MCF 10A (cell line): ENCODE data around the gene PPP2CA. TPM values are rescaled to one million over a fixed set of nuclear protein-coding genes. Genes with fewer than 3 reads are reported as not detected.

ENCODE experiments used
- BruUV-seq: library from RNA; stranded (reverse); fragments of 400-500 nt; replicated peaks from 2 replicates; lab custom pipeline; 2021; lab: Mats Ljungman, UMichigan
- CTCF ChIA-PET: fragments of 300-600 bp; sonication (Branson Sonifier 250); formaldehyde crosslinking; extraction: SDS; loops from one replicate; lab custom pipeline; 2021; ENCODE audit warnings: antibody characterized with exemption, inconsistent platforms; lab: Yijun Ruan, JAX
- POLR2A ChIA-PET: fragments of 300-600, 350-650 bp; sonication (Branson Sonifier 250); formaldehyde crosslinking; extraction: SDS; loops from one replicate; lab custom pipeline; 2020; ENCODE audit warnings: antibody characterized with exemption, inconsistent platforms; lab: Yijun Ruan, JAX
- DNase-seq: peaks from one replicate; pipeline ENCODE4 v3.0.0-alpha.2; 2018; ENCODE audit not compliant: unreplicated experiment
- H3K27ac Mint-ChIP-seq: one replicate; pipeline ENCODE4 v1.8.0; 2022; ENCODE audit warnings: mild to moderate bottlenecking, low read depth, mixed read lengths; ENCODE audit not compliant: unreplicated experiment
- H3K27me3 Mint-ChIP-seq: one replicate; pipeline ENCODE4 v1.8.0; 2022; ENCODE audit warnings: mixed read lengths; ENCODE audit not compliant: insufficient read depth, unreplicated experiment
- H3K36me3 Mint-ChIP-seq: one replicate; pipeline ENCODE4 v1.8.0; 2022; ENCODE audit warnings: mild to moderate bottlenecking, moderate library complexity, mixed read lengths; ENCODE audit not compliant: insufficient read depth, unreplicated experiment
- H3K4me1 Mint-ChIP-seq: one replicate; pipeline ENCODE4 v1.8.0; 2022; ENCODE audit warnings: mixed read lengths; ENCODE audit not compliant: insufficient read depth, unreplicated experiment
- H3K4me3 Mint-ChIP-seq: one replicate; pipeline ENCODE4 v1.8.0; 2022; ENCODE audit warnings: mild to moderate bottlenecking, moderate library complexity, mixed read lengths; ENCODE audit not compliant: unreplicated experiment
- H3K9me3 Mint-ChIP-seq: one replicate; pipeline ENCODE4 v1.8.0; 2022; ENCODE audit warnings: mixed read lengths; ENCODE audit not compliant: unreplicated experiment
- intact Hi-C: fragments of 100-400 bp; cut with micrococcal nuclease; formaldehyde crosslinking; loops from 2 replicates; pipeline ENCODE4 v1.14.1; 2022
- total RNA-seq: library from RNA; stranded (reverse); gene quantifications from 2 replicates; pipeline ENCODE4 v1.2.3, GENCODE V29; 2022
- TF ChIP-seq, protein P1 (sequence below): fragments of 200-600 bp; IDR thresholded peaks from one replicate; pipeline ENCODE4 v1.8.0; 2022; ENCODE audit warnings: antibody characterized with exemption, mild to moderate bottlenecking; ENCODE audit not compliant: unreplicated experiment

Gene PPP2CA
- total RNA-seq, 1 experiment from 2014 or later, result 317 TPM

GRCh38 chr5:134171972-134172371, 53.9 kb downstream of the PPP2CA start:
- H3K27me3 Mint-ChIP-seq, result no peaks in the 10 kb centered on the region
- no peak for DNase-seq
- no TSS peak for BruUV-seq
- POLR2A ChIA-PET, result interaction anchor here (0.6 to 8.9 kb wide), 4 partner anchors 10 to 51 kb away, joined by 3 to 309 read pairs (median 4); partner anchors contain the start of gene PPP2CA
- no peak overlapping the region for H3K4me3 Mint-ChIP-seq
- intact Hi-C loops, result no loop called here
- H3K9me3 Mint-ChIP-seq, result no peaks in the 10 kb centered on the region
- H3K36me3 Mint-ChIP-seq, result peaks cover 88% of the 10 kb centered on the region
- H3K27ac Mint-ChIP-seq, result peak overlapping the region; percentile 69
- peaks cover 33% of the 10 kb centered on the region for H3K4me1 Mint-ChIP-seq
- CTCF ChIA-PET, result interaction anchor here (0.6 to 2.3 kb wide), 5 partner anchors 12 to 1470 kb away, joined by 3 to 12 read pairs (median 4); no protein-coding TSS in a partner anchor
- TF ChIP-seq, protein P1, sequence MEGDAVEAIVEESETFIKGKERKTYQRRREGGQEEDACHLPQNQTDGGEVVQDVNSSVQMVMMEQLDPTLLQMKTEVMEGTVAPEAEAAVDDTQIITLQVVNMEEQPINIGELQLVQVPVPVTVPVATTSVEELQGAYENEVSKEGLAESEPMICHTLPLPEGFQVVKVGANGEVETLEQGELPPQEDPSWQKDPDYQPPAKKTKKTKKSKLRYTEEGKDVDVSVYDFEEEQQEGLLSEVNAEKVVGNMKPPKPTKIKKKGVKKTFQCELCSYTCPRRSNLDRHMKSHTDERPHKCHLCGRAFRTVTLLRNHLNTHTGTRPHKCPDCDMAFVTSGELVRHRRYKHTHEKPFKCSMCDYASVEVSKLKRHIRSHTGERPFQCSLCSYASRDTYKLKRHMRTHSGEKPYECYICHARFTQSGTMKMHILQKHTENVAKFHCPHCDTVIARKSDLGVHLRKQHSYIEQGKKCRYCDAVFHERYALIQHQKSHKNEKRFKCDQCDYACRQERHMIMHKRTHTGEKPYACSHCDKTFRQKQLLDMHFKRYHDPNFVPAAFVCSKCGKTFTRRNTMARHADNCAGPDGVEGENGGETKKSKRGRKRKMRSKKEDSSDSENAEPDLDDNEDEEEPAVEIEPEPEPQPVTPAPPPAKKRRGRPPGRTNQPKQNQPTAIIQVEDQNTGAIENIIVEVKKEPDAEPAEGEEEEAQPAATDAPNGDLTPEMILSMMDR, result no peak

GRCh38 chr5:134162592-134162991, 63.3 kb downstream of the PPP2CA start:
- intact Hi-C loops, result no loop called here
- H3K4me1 Mint-ChIP-seq, result peaks cover 11% of the 10 kb centered on the region
- no peak for DNase-seq
- BruUV-seq, result no TSS peak
- ChIA-PET CTCF (interaction anchor here (0.5 to 3.3 kb wide), 6 partner anchors 16 to 127 kb away, joined by 3 to 21 read pairs (median 9); no protein-coding TSS in a partner anchor), POLR2A (interaction anchor here (0.6 to 8.1 kb wide), 6 partner anchors 10 to 611 kb away, joined by 3 to 65 read pairs (median 3); partner anchors contain the start of genes SEC24A and SKP1)
- peaks cover 100% of the 10 kb centered on the region for H3K36me3 Mint-ChIP-seq
- H3K27me3 Mint-ChIP-seq, result no peaks in the 10 kb centered on the region
- TF ChIP-seq, protein P1, result no peak
- H3K4me3 Mint-ChIP-seq, result no peak overlapping the region
- H3K27ac Mint-ChIP-seq, result no peak overlapping the region
- H3K9me3 Mint-ChIP-seq, result peaks cover 7% of the 10 kb centered on the region

DNA sequence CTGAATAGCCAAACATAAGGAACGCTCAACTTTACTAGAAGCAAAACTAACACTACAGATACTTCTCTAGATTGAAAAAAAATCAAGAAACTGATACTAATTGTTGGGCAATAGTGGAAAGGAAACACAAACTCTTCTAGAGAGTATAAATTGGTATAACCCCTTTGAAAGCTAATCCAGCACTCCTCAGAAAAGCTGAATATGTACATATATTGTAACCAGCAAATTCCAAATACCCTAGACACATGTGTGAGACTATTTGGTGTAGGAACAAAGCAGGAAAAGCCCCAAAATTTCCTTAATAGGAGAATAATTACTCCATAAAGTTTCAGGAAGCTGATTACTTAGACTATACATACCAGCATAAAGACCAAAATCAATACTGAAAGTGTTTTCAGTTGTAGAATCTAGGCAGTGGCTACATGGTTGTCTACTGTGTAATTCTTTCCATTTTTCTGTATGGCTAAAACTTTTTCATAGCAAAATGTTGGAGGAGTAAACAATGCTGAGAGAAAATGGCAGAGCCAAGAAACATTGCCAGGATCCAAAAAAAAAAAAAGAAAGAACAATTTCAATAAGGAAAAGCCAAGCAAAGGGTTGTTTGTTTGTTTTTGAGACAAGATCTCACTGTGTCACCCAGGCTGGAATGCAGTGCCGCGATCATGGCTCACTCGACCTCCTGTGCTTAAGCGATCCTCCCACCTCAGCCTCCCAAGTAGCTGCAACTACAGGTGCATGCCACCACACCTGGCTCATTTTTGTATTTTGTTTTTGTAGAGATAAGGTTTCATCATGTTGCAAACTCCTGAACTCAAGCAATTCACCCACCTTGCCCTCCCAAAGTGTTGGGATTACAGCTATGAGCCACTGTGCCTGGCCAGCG, 64.1 kb downstream of the PPP2CA start:
- no TSS peak for BruUV-seq

More for the DNA sequence above, 64.1 kb downstream of the PPP2CA start:
- Mint-ChIP-seq H3K4me1 (peaks cover 11% of the 10 kb centered on the region), H3K27me3 (no peaks in the 10 kb centered on the region), H3K4me3 (no peak overlapping the region), H3K9me3 (peaks cover 7% of the 10 kb centered on the region), H3K36me3 (peaks cover 99% of the 10 kb centered on the region), H3K27ac (no peak overlapping the region)
- no peak for DNase-seq
- TF ChIP-seq, protein P1, result no peak
- POLR2A ChIA-PET, result interaction anchor here (0.6 to 8.1 kb wide), 10 partner anchors 8 to 612 kb away, joined by 3 to 65 read pairs (median 3); partner anchors contain the start of genes SEC24A and SKP1
- CTCF ChIA-PET, result interaction anchor here (0.6 to 3.3 kb wide), 6 partner anchors 8 to 122 kb away, joined by 3 to 21 read pairs (median 10); no protein-coding TSS in a partner anchor
- intact Hi-C loops, result no loop called here
